GM21360 (cell line): ENCODE results near the gene PNPLA6.

ENCODE experiments used
- ATAC-seq: cut with Tn5 transposase; IDR thresholded peaks from one replicate; pipeline ENCODE4 v1.9.1; 2021; ENCODE audit warnings: mild to moderate bottlenecking, moderate library complexity; ENCODE audit not compliant: unreplicated experiment

Gene PNPLA6

DNA sequence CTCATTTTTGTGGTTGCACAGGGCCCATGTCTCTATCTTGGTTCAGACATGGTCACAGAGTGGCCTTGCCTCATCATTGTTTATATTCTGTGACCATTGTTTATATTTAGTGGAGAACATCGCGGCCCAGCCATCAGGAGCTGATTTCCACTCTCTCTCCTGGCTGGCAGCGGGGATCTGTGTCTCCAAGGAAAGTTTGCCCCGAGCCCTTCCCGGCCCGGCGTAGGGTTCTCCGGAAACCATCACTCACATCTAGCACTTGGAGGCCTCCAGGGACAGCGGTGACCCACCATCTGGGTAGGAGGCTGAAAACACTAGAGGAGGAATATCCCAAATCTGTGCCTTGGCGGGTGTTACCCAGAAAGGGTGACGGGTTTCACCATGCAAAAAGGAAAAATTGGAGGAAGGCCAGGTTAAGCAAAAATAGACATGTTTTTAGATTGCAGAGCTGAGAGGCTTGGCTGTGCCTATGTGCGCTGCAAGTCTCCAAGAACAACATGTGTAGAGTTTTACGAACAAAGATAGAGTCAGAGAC, 20.3 kb upstream of the PNPLA6 start:
- no peak for ATAC-seq

DNA sequence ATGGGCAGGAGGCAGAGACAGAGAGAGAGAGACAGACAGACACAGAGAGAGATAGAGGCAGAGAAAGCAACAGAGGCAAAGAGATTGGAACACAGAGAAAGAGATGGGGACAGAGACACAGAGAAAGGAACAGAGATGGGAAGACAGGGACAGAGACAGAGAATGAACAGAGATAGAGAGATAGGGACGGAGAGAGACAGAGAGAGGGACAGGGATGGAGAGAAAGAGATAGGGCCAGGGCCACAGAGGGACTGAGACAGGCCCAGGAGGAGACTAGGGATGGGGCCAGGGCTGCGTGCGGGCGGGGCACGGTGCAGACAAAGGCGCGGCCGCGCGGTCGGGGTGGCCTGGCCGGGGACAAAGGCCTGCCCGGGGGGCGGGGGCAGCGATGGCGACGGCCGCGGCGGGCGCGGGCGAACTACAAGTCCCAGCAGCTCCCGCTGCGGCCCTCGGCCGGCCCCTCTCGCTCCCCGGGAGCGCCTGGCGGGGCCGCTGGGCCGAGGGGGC, 19.8 kb upstream of the PNPLA6 start, which contains the start of gene ZNF358:
ZNF358 (plus strand) TSS at position 459 of the 507 bp plus-strand sequence. CDS start 3,140 bp downstream, outside the sequence.
- no peak for ATAC-seq

DNA sequence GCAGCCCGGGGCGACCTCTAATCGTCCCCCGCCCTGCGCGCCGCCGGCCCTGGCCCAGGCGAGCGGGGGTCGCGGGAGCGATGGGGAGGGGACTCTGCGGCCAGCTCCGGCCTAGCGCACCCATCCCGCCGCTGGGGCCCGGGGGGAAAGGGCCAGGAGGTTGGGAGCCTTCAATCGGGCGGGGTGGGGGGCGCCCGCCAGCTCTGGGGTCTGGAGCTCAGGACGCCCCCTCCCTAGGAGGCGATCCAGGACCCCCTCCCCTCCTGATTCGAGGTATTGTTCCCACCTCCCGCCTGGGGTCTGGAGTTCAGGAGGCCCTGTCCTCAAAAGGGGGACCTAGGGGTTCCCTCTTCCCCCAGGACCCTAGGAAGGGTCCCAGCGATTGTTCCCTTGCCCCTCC, 19.2 kb upstream of the PNPLA6 start:
- ATAC-seq, result no peak

DNA sequence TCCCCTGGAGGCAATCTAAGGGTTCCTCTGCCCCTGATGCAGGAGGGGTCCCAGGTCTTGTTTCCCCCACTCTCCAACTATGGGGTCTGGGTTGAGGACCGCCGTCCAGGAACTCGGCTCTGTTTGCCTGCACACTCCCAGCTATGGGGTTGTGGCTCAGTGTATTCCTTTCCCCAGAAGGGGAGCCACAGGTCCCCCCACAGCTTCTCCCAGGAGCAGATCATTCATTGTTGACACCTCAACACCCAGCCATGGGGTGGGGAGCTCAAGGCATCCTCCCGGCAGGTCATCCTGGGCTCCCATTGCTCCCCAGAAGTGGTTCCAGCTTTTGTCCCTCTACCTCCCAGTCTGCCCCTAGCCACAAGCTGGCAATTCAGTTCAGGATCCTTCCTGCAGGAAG, 18.6 kb upstream of the PNPLA6 start:
- ATAC-seq, result no peak

DNA sequence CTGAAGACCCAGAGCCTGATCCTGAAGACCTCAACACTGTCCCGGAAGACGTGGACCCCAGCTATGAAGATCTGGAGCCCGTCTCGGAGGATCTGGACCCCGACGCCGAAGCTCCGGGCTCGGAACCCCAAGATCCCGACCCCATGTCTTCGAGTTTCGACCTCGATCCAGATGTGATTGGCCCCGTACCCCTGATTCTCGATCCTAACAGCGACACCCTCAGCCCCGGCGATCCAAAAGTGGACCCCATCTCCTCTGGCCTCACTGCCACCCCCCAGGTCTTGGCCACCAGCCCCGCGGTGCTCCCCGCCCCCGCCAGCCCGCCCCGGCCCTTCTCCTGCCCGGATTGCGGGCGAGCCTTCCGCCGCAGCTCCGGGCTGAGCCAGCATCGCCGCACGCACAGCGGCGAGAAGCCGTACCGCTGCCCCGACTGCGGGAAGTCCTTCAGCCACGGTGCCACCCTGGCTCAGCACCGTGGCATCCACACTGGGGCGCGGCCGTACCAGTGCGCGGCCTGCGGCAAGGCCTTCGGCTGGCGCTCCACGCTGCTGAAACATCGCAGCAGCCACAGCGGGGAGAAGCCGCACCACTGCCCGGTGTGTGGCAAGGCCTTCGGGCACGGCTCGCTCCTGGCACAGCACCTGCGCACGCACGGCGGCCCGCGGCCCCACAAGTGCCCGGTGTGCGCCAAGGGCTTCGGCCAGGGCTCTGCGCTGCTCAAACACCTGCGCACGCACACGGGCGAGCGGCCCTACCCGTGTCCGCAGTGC, 16.0 kb upstream of the PNPLA6 start:
- ATAC-seq, result no peak

DNA sequence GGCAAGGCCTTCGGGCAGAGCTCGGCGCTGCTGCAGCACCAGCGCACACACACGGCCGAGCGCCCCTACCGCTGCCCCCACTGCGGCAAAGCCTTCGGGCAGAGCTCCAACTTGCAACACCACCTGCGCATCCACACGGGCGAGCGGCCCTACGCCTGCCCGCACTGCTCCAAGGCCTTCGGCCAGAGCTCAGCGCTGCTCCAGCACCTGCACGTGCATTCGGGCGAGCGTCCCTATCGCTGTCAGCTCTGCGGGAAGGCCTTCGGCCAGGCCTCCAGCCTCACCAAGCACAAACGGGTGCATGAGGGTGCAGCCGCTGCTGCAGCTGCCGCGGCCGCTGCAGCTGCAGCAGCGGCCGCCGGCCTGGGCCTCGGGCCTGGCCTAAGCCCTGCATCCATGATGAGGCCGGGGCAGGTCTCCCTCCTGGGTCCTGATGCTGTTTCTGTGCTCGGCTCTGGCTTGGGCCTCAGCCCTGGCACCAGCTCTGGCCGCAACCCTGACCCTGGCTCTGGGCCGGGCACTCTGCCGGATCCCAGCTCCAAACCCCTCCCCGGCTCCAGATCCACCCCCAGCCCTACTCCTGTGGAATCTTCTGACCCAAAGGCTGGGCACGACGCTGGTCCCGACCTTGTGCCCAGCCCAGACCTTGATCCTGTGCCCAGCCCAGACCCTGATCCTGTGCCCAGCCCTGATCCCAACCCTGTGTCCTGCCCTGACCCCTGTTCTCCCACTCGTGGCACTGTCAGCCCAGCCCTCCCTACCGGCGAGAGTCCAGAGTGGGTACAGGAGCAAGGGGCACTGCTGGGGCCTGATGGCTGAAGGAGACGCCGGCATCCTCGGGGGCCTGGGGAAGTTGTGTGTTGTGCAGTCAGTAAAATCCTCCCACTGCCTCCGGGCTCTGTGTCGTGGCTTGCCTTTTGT, 15.1 kb upstream of the PNPLA6 start:
- ATAC-seq, result no peak

DNA sequence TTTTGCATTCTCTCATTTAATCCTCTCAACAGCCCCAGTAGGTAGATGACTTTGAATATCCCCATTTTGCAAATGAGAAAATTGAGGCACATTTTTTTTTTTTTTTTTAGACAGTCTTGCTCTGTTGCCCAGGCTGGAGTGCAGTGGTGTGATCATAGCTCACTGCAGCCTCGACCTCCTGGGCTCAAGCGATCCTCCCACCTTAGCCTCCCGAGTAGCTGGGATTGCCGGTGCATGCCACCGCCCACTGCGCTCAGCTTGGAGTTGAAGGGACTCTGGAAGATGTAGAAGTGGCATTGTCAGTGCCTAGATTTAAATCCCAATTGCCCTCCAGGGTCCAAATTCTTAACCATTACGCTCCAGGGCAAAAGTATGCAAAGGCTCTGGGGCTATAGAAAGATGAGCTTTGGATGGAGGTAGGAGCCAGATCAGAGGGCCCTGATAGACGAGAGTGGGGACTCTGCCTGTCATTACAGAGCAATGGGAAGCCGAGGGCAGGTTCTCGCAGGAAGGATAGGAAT, 13.9 kb upstream of the PNPLA6 start:
- ATAC-seq, result no peak

DNA sequence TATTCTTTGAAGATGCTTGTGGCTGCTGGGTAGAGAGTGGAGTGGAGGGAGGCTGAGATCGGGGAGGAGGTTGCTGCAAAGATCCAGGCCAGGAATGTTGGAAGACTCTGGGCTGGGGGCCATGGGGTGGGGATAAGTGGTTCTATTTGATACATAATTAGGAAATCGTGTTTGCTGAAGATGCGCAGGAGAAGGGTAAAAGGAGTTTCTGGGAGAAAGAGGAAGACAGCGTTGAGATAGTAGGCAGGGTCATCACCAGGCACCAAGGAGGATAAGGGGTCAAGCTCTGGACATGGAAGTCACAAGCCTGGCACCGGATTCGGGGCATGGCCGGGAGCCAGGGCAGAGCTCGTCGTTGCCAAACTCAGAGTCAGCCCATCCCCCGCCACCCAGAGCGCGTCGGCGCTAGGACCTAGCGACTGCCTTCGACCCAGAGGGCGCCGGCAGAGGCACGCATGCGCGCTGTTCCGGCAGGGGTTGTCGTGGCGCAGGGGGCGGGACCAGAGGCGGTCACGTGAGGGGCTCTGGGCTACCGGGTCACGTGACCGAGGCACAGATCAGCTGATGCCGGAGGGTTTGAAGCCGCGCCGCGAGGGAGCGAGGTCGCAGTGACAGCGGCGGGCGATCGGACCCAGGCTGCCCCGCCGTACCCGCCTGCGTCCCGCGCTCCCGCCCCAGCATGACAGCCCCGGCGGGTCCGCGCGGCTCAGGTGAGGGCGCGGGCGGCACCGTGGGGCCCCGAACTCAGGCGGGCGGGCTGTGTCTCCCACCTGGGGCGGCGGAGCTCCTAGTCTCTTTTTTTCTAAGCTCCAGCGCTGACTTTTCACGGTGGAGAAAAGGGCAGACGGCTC, 13.2 kb upstream of the PNPLA6 start, which contains the start of gene MCOLN1:
MCOLN1 (plus strand) TSS at position 553 of the 851 bp plus-strand sequence; CDS start at position 680, 127 bp downstream.
- ATAC-seq, result peak; percentile 74

DNA sequence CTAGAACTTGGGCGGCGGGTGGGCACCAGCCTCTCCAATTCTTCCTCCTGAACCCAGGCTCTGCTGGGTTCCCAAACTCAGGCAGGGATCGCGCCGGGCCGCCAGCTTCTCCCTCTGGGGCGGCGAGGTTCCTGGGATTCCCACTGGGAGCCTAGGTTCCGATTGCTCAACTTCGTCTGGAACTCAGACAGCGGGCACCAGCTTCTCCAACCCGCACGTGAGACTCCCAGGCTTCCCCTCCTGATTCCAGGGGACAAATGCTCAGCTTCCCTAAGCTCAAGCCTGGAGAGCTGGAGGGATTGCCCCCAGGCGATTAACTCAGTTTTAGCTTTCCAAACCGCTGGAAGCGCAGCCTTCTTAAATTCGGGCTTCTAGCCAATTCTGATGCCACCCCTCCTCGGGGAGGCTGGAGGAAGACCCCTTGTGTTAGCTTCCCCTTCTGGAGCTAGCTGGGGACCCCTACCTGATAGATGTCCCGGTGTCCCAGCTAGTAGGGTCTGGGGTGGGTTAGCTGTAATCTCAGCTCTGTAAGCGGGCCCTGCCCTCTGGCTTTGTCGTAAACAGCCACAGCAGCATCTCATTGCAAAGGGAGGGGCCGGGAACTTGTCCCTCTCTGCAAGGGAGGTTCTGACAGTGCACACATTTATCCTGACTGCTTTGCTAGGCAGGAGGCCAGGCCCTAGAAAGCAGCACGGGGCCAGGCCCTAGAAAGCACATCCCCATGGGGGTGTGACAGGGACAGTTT, 12.4 kb upstream of the PNPLA6 start:
- no peak for ATAC-seq

DNA sequence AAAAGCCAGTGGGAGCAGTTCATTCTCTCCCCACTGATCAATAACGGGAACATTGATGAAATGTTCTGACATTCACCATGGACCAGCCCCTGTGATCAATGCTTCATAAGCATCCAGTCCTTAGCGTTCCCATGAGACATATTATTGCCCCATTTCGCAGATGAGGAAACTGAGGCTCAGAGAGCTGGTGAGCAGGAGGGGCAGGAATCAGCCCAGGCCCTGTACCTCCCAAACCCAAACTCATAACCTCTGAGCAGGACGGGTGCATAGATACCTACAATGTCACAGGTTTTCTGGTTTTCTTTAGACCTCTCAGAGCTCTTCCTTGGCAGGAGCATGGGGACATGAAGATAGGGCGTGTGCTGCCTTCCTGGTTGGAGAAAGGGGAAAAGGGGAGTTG, 11.0 kb upstream of the PNPLA6 start:
- ATAC-seq, result no peak

DNA sequence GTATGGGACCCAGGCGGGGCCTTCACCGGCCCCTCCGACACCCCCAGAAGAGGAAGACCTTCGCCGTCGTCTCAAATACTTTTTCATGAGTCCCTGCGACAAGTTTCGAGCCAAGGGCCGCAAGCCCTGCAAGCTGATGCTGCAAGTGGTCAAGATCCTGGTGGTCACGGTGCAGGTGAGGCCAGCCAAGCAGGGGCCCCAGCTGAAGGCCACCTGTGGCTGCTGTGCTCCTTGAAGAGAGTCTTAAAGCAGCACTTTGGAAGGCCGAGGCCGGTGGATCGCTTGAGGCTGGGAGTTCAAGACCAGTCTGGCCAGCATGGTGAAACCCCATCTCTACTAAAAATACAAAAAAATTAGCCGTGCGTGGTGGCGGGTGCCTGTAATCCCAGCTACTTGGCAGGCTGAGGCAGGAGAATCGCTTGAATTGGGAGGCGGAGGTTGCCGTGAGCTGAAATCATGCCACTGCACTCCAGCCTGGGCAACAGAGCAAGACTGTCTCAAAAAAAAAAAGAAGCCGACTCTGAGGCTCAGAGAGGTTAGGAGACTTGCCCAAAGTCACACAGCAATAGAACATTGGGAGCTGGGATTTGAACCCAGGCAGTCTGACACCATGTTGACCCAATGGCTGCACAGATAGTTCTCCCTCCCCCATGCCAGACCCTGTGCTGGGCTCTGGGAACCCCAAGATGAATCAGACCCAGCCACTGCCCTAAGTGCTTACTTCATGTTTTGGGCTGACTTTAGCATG, 10.4 kb upstream of the PNPLA6 start:
- ATAC-seq, result no peak

DNA sequence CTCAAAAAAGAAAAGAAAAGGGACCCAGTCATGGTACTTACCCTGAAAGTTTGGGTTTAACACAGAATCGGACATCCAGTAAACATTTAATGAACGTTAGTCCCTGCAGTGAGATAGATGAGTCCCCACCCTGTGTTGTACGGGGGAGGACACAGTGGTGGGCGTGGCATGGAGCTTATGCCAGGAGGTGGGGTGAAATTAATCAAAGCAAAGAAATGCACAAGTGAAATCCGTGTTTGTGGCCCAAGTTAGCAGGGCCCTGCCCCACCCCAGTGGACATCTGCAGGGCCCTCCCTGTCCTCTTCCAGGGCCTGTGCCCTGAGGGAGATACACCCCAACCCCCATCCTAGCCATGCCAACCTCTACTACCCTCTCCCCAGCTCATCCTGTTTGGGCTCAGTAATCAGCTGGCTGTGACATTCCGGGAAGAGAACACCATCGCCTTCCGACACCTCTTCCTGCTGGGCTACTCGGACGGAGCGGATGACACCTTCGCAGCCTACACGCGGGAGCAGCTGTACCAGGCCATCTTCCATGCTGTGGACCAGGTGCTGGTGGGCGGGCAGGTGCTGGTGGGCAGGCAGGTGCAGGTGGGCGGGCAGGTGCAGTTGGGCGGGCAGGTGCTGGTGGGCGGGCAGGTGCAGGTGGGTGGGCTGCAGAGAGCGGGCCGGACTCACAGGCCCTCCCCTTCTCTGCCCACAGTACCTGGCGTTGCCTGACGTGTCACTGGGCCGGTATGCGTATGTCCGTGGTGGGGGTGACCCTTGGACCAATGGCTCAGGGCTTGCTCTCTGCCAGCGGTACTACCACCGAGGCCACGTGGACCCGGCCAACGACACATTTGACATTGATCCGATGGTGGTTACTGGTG, 9.2 kb upstream of the PNPLA6 start:
- ATAC-seq, result no peak

DNA sequence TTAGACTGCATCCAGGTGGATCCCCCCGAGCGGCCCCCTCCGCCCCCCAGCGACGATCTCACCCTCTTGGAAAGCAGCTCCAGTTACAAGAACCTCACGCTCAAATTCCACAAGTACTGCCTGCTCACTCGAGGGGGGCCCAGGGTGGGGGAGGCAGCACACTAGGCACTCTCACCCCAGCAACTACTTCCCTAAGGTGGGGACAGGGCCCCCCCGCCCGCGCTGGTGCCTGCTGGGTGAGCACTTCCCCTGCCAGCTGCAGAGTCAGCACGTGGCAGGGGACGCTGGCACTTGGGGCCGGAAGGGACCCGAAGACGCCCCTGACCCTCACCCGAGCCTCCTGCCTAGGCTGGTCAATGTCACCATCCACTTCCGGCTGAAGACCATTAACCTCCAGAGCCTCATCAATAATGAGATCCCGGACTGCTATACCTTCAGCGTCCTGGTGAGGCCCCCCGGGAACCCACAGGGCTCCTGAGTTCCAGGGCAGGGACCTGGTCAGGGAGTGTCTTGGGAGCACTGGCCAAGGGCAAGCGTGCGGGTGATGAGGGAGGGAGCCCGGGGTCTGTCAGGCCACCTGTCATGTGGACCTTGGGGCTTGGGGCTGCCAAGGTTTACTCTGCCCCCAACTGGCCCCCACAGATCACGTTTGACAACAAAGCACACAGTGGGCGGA, 7.9 kb upstream of the PNPLA6 start:
- no peak for ATAC-seq

DNA sequence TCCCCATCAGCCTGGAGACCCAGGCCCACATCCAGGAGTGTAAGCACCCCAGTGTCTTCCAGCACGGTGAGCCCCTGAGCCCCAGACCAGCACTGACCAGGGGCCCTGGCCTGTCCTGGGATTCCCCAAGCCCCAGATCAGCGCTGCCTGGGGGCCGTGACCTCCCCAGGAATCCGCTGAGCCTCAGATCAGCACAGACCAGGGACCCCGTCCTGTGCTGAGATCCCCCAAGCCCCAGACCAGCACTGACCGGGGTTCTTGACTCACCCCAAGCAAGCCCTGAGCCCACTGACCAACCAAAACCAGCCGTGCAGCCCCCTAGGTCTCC, 7.4 kb upstream of the PNPLA6 start:
- no peak for ATAC-seq

DNA sequence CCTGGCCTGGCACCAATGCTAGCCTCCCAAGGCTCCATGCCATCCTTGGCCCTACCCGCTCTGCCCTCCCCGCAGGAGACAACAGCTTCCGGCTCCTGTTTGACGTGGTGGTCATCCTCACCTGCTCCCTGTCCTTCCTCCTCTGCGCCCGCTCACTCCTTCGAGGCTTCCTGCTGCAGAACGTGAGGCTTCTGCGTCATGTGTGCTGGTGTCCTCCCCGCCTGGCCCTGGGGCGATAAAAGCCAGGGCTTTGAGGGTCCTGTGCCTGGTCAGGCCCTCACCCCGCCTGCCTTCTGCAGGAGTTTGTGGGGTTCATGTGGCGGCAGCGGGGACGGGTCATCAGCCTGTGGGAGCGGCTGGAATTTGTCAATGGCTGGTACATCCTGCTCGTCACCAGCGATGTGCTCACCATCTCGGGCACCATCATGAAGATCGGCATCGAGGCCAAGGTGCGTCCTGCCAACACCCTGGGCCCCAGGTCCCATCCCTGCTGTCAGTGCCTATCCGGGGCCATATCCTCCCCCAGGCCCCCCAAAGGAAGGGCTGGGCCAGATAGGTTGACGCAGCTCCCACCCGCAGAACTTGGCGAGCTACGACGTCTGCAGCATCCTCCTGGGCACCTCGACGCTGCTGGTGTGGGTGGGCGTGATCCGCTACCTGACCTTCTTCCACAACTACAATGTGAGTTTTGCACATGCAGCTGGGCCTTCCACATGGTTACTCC, 6.8 kb upstream of the PNPLA6 start:
- ATAC-seq, result no peak

DNA sequence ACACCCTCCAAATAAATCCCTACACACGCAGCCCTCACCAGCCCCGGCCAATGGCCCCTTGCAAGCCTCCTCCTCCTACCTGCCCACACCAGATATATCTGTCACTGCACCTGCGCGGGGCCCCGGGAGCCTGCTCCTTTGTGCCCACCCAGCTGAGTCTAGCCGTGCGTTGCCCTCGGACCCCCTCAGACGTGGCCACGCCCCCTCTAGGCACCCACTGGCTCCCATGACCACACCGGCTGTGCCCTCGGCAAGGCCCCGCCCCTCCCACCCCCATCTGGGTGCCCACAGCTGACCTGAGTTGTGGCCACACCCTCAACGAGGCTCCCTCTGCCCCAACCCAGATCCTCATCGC, 6.3 kb upstream of the PNPLA6 start:
- no peak for ATAC-seq
